Loucy (cell line): Measurements from ENCODE around the gene JPH3.

Experiments used
- CTCF ChIP-seq: fragments of 200-600 bp; sonication (generic); conservative IDR thresholded peaks from 2 replicates; pipeline ENCODE4 v1.5.1; 2014; ENCODE audit warnings: mild to moderate bottlenecking, antibody characterized with exemption, low read length
- EZH2phosphoT487 ChIP-seq: fragments of 200-600 bp; IDR thresholded peaks from 2 replicates; pipeline ENCODE4 v1.6.1; 2018; ENCODE audit warnings: antibody characterized with exemption, mild to moderate bottlenecking, moderate library complexity, borderline replicate concordance

DNA sequence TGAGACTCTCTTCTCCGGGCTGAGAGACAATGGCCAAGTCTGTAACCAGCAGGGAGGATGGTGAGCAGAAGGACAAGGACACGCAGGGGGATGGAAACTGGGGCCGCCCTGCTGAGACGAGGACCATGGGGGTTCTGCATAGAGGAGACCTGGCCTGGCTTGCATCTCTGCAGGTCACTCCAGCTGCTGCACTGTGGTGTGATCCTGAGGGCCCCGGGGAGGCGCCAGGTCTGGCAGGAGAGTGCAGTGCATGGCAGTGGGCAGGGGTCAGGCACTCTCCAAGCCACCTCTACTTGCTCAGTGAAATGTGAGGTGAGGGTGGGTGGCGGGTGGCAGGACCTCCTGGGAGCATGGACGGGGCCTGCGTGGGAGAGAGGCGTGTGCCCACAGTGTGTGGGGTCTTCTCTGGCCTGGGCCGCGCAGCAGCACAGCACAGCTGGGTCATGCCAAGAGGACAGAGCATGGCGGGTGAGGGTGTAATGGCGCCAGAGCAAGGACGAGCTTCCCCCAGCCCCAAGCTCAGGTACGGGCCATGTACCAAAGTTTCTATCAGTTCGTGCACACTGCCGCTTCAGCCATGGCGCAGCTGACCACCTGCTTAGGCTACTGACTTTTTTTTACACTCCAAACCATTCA, 120.4 kb downstream of the JPH3 start:
- TF ChIP-seq CTCF (no peak), EZH2phosphoT487 (no peak)
